SK-N-SH (cell line): Measurements from ENCODE around the gene FBXW10.
"Not testable (repeated sequence)": the region's sequence is repeated elsewhere in the genome, so short reads cannot be mapped to it uniquely, and the experiment has no call there.

Experiments used
- CTCF ChIP-seq: fragments of 200-600 bp; sonication (generic); IDR thresholded peaks from 2 replicates; pipeline ENCODE4 v1.6.1; 2017; ENCODE audit warnings: antibody characterized with exemption, mild to moderate bottlenecking, moderate library complexity
- EP300 ChIP-seq, 2 experiments: IDR thresholded peaks; 2 replicates each; pipeline versions ENCODE4 v1.4.0 to v1.6.1; 2012; ENCODE audit warnings: borderline replicate concordance in 1 of 2, low read depth in 1 of 2, low read length in 1 of 2
- EZH2phosphoT487 ChIP-seq: fragments of 200-600 bp; sonication (generic); IDR thresholded peaks from 2 replicates; pipeline ENCODE4 v1.6.1; 2017; ENCODE audit warnings: low read depth, mixed run types, mild to moderate bottlenecking, antibody characterized with exemption, moderate library complexity, borderline replicate concordance
- FOXM1 ChIP-seq: IDR thresholded peaks from 2 replicates; pipeline ENCODE4 v1.4.0; 2012; ENCODE audit warnings: low read depth, mild to moderate bottlenecking
- JUND ChIP-seq: IDR thresholded peaks from 2 replicates; pipeline ENCODE4 v1.4.0; 2012
- POLR2AphosphoS5 ChIP-seq: IDR thresholded peaks from 2 replicates; pipeline ENCODE4 v1.6.1; 2012; ENCODE audit warnings: low read depth, low read length
- RAD21 ChIP-seq: IDR thresholded peaks from 2 replicates; pipeline ENCODE4 v1.6.1; 2012; ENCODE audit warnings: mild to moderate bottlenecking, low read length
- RFX5 ChIP-seq: IDR thresholded peaks from 2 replicates; pipeline ENCODE4 v1.6.1; 2012; ENCODE audit warnings: mild to moderate bottlenecking, improper control_type of control experiment, low read length
- SIN3A ChIP-seq: IDR thresholded peaks from 2 replicates; pipeline ENCODE4 v1.6.1; 2012; ENCODE audit warnings: low read depth, mild to moderate bottlenecking, low read length, moderate library complexity, borderline replicate concordance
- TF ChIP-seq, protein P1 (sequence below): IDR thresholded peaks from 2 replicates; pipeline ENCODE4 v1.4.0; 2012; ENCODE audit warnings: low read depth, borderline replicate concordance

GRCh38 chr17:18721775-18722547 is 21.9 kb upstream of the FBXW10 start:
- TF ChIP-seq CTCF; POLR2AphosphoS5; EP300 (IDR thresholded peaks at IDR 0.05; ENCODE audit: borderline replicate concordance in 1 of 2, low read depth in 1 of 2, low read length in 1 of 2); SIN3A; RAD21; EZH2phosphoT487; JUND; RFX5; FOXM1: not testable (repeated sequence)
- TF ChIP-seq, protein P1, sequence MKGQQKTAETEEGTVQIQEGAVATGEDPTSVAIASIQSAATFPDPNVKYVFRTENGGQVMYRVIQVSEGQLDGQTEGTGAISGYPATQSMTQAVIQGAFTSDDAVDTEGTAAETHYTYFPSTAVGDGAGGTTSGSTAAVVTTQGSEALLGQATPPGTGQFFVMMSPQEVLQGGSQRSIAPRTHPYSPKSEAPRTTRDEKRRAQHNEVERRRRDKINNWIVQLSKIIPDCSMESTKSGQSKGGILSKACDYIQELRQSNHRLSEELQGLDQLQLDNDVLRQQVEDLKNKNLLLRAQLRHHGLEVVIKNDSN: not testable (repeated sequence)
